ENCODE measurements around the gene HRH1.
"Not testable (repeated sequence)": the region's sequence is repeated elsewhere in the genome, so short reads cannot be mapped to it uniquely, and the experiment has no call there.

The HRH1 gene

GRCh38 chr3:11154036-11154952, at the start of gene HRH1:
HRH1 (plus strand) TSS chr3:11154493; CDS start chr3:11259038, 104,545 bp downstream.
- no peak for DNase-seq

- not testable (repeated sequence) for DNase-seq
Observed at GRCh38 chr3:11113316-11113715, 41.0 kb upstream of the HRH1 start.

- DNase-seq: no peak
Observed at GRCh38 chr3:11115548-11115947, 38.7 kb upstream of the HRH1 start.

- DNase-seq: no peak
Observed at GRCh38 chr3:11116336-11117059, 37.8 kb upstream of the HRH1 start.

GRCh38 chr3:11117591-11117990, 36.7 kb upstream of the HRH1 start:
- no peak for DNase-seq

GRCh38 chr3:11118181-11118682, 36.1 kb upstream of the HRH1 start:
- no peak for DNase-seq

GRCh38 chr3:11120091-11120805, 34.0 kb upstream of the HRH1 start:
- DNase-seq: no peak

- DNase-seq: no peak
Observed at GRCh38 chr3:11126653-11127052, 27.6 kb upstream of the HRH1 start.

GRCh38 chr3:11128682-11129632, 25.3 kb upstream of the HRH1 start:
- no peak for DNase-seq

- DNase-seq: no peak
Observed at GRCh38 chr3:11130385-11130784, 23.9 kb upstream of the HRH1 start.

GRCh38 chr3:11131371-11131770, 22.9 kb upstream of the HRH1 start:
- no peak for DNase-seq

GRCh38 chr3:11131886-11132285, 22.4 kb upstream of the HRH1 start:
- DNase-seq: not testable (repeated sequence)

- no peak for DNase-seq
Observed at GRCh38 chr3:11132861-11133260, 21.4 kb upstream of the HRH1 start.

GRCh38 chr3:11134794-11135193, 19.5 kb upstream of the HRH1 start:
- no peak for DNase-seq

GRCh38 chr3:11136116-11136515, 18.2 kb upstream of the HRH1 start:
- DNase-seq: no peak

- DNase-seq: no peak
Observed at GRCh38 chr3:11136830-11137626, 17.3 kb upstream of the HRH1 start.

- no peak for DNase-seq
Observed at GRCh38 chr3:11137627-11137959, 16.7 kb upstream of the HRH1 start.

GRCh38 chr3:11138371-11138770, 15.9 kb upstream of the HRH1 start:
- no peak for DNase-seq

- no peak for DNase-seq
Observed at GRCh38 chr3:11140030-11140712, 14.1 kb upstream of the HRH1 start.

GRCh38 chr3:11140713-11141104, 13.6 kb upstream of the HRH1 start:
- DNase-seq: no peak

GRCh38 chr3:11143476-11143875, 10.8 kb upstream of the HRH1 start:
- DNase-seq: no peak
